Measurements from ENCODE around the gene PLAU.
A peak's percentile ranks its signal among the peaks of the same experiment; 100 is the strongest.
"Not testable (repeated sequence)": the region's sequence is repeated elsewhere in the genome, so short reads cannot be mapped to it uniquely, and the experiment has no call there.

The PLAU gene

DNA sequence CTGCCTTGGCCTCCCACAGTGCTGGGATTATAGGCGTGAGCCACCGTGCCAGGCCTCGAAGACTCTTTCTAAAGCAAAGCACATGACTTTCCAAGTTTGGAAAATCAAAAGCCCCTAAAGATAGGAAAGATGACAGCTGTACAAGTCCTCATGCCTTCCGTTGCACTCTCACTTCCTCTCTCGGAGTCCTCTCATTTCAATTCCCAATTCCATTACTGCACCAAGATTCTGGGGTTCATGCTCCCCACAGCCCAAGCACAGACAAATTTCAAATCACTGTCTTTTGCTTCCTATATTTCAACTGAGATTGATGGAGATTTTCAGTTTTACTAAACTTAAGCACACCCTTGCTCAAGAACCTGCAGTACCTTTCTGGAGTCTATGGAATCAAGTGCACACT is 10.9 kb upstream of the PLAU start:
- no peak for DNase-seq

DNA sequence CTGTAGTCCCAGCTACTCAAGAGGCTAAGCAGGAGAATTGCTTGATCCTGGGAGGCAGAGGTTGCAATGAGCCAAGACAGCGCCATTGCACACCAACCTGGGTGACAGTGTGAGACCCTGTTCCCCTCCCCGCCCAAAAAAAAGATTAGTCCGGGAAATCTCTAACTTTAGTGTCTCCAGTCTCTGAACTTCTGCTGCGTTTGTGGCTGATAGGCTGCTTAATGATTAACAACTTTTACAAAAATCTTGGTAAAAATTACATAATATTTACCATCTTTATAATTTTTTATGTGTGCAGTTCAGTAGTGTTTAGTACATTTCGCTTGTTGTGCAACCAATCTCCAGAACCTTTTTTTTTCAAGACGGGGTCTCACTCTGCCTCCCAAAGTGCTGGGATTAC is 9.7 kb upstream of the PLAU start:
- DNase-seq: no peak

DNA sequence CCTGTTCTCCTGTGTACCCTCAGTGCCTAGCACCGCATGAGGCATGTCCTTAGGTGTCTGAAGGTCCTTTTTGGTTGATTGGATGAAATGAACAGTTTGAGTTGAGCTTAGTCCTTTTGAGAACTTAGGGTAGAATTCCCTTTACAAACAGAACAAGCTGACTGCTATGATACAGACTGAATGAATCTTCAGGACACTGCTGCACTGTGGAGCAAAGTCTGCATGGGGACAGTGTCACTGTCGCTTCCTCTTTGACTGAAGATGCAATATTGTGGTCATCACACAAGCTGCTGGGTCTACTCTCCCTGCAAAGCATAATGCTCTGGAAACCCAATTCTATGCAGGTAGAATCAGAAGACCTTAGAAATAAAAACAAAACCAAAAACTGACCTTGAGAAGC is 8.6 kb upstream of the PLAU start:
- DNase-seq: no peak

DNA sequence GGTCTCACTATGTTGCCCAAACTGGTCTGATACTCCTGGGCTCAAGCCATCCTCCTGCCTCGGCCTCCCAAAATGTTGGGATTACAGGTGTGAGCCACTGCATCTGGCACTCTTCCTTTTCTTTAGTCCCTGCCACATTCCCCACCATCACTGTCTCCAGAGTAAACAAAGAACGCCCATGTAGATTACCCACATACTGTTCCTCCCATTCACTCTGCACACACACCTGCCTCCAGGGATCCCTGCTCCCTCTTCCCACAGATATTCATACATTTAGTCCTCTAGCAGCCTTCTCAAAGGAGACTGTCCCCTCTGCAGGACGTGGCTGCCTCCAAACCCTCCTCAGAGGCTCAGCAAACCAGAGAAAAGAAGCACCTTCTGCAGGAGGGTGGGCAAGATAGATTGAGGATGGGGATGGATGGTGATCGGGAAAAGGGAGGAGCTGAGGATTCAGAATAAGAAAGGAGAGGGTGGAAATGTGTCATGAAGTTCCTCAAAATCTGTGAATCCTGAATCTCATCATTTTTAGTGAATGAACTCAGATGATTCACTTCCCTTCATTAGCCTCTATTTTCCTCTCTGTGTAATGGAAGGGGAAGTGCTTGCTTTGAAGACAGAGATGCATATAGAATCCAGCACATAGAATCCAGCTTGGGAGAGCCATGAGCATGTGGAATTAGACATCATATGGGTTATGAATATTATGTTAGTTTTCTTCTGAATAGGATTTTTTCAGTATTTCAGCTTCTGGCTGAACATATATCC is 5.5 kb upstream of the PLAU start:
- DNase-seq: no peak

DNA sequence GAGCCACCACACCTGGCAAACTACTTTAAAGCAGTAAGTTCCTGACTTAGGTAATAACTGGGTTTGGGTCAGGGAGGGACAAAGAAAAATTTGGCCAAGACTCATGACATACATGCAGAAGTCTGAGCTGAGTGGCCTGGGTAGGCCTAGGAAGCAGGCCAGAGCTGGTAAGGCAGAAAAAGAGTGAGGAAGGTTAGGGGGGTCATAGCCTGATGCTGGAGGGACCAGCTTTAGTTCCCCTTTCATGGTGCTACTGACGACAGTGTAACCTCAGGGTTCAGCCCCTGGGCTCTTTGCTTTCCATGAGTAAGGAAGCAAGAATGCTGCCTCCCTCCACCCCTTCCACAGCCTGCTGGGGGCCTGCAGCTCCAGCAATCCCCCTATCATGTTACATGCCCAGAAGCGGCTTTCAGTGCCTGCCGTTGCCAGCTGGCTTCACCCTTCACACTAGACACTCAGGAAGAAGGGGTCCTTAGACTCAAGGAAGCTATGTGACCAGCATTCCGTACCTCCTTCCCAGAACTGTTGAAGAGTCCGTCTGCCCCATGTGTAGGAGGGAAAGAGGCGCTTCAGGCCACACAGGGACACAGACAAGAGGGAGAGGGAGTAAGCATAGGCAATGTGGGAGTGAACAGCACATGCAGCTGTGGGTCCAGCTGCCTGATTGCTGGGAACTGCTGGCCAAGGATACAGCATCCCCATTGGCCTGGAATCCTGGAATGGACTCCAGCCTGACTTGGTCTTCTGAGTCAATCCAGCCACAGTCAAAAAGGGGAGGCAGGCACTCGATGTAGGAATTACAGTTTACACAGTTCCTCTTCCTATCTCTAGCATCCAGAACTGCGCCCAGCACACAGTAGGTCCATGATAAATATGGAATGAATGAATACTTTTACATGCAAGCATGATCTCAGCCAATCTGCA is 4.1 kb upstream of the PLAU start:
- DNase-seq: no peak

DNA sequence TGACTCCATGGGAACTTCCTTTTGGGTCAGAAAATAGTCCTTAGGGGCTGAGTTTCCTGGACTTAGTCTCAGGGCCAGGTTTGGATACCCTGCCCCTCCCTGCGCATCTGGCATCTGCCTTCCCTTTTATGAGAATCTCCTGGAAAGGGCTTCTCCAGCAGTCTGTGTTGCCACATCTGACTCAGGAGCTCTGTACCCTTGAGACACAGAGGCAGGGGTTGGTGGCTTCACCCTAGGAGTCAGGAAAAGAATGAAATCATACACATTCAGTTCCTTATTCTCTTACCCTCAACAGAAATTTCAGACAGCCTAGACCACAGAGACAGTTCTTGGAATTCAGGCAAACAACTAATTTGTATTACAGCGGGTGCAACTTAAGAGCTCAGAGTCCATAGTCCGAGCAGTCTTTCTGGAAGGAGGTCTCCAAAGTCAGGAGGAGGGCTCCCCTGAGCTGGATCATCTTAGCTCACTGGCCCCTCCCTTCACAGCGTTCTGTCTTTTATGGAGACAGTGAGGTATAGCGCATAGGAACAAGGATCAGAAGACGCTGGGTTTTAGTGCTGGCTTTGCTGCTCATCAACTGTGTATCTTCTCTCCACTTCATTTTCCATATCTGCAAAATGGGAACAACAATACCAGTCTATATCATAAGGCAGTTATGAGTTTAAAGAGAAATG is 3.0 kb upstream of the PLAU start:
- DNase-seq: peak; percentile 19

DNA sequence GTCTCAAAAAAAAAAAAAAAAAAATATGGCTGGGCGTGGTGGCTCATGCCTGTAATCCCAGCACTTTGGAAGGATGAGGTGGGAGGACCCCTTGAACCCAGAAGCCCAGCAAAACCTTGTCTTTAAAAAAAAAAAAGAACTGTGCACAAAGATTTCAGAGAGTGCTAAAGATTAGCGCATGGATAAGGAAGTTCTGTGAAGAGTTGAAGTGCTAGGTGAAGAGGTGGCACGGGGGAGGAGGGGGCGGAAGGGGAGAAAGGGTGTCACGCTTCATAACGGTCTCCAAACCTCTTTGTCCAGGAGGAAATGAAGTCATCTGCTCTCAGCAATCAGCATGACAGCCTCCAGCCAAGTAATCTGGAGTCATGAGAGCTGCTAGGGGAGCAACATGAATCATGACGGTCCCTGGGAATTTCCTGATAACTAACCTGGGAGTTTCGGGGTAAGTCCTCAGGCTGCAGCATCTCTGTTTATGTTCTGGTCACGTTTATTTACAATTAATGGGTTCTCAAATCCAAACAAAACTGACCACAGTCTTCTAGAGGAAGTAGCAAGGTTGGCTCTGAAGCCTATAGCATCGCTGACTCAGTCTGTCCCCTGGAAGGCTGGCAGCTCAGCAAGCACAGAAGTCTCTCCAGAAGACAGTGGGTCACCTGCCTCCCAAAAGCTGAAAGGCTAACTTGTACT is 1.9 kb upstream of the PLAU start:
- peak; percentile 89 for DNase-seq

DNA sequence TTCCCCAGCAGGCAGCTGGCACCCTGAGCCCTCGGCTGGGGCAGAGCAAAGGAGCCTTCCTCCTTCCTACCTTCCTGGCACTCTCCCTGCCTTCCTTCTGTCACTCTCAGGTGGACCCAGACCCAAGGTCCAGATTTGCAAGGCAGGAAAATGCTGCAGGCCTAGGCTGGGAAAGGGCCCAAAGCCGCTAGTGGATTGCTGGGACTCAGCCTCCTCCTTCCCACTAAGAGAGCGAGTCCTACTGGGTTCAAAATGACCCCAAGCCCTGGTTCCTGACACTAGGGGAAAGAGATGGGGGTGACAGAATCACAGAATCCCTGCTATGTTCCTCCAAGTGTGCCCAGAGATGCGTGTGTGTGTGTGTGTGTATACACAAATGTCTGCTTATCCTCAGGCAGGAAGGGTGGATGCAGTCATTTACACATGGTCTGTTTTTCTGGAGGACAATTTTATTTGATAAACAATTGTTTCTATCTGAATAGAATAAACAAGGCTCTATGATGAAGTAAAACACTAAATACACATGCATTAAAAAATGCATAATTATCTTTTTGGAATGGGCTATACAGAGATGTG is 1.3 kb upstream of the PLAU start:
- DNase-seq: no peak

DNA sequence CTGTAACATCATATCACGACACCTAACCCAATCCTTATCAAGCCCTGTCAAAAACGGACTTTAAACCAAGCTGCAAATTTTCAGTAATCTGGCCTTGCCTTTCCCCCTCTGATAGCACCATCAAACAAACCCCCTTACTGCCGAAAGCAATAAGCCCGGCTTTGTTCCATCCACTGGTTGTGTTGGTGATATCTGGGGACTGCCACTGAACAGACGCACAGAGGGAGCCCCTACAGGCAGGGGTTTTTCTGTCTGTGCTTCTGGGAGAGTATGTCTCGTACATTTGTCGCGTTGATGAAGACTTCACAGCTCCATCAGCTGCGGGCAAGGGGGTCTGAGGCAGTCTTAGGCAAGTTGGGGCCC is 550 bp upstream of the PLAU start:
- DNase-seq: peak; percentile 21

DNA sequence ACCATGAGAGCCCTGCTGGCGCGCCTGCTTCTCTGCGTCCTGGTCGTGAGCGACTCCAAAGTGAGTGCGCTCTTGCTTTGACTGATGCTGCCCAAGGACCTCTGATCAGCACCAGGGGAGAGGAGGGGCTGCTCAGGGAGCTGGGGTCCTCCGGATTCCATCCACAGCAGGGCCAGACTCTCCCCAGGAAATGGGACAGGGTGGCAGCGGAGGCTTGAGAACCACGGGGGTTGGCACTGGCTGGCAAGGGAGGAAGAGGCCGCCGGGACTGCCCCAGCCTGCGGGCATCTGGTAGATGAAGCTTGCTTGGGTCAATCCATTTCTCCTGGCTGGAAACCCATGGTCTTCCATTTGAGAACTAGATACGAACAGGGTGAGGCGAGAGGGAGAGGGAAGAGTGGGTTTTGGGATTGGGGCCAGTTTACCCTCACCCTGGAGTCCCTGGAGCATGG is 647 bp downstream of the PLAU start:
- peak; percentile 55 for DNase-seq

DNA sequence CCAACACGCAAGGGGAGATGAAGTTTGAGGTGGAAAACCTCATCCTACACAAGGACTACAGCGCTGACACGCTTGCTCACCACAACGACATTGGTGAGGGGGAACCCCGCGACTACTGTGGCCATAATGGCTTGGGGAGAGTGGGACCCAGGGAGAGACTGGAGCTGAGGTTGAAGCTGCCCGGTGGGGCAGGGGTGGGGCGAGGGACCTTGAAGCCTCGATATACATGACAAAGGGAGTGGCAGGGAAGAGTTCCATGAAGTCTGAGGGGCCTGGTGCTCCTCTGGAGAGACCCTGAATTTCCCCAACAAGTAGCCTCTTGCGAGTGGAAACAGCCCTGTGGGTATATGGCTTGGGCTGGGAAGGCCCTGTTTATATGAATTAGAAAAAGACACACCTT is 3.1 kb downstream of the PLAU start:
- DNase-seq: no peak

DNA sequence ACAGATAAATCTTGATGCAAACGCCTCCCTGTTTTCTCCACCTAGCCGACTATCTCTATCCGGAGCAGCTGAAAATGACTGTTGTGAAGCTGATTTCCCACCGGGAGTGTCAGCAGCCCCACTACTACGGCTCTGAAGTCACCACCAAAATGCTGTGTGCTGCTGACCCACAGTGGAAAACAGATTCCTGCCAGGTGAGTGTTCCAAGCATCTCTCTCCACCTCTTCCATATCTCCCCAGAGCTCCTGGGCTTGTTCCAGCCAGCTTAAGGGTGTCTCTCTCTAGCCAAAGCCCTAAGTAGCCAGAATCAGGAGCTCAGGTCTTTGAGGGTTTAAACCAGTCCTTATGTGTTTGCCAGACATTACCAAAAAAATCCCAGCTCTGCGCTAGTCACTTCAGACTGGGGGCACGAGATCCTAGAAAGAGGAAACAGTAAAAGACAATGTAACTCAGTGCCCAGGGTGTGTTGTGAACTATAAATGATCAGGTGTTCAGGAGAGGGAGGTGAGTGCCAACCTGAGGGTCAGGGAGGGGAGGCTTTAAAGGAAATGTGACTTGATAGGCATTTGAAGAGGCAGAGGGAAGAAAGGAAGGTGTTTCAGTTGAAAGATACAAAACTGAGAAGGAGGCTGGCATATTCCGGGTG is 4.4 kb downstream of the PLAU start:
- no peak for DNase-seq

DNA sequence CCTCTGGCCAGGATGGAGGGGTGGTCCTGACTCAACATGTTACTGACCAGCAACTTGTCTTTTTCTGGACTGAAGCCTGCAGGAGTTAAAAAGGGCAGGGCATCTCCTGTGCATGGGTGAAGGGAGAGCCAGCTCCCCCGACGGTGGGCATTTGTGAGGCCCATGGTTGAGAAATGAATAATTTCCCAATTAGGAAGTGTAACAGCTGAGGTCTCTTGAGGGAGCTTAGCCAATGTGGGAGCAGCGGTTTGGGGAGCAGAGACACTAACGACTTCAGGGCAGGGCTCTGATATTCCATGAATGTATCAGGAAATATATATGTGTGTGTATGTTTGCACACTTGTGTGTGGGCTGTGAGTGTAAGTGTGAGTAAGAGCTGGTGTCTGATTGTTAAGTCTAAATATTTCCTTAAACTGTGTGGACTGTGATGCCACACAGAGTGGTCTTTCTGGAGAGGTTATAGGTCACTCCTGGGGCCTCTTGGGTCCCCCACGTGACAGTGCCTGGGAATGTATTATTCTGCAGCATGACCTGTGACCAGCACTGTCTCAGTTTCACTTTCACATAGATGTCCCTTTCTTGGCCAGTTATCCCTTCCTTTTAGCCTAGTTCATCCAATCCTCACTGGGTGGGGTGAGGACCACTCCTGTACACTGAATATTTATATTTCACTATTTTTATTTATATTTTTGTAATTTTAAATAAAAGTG is 6.0 kb downstream of the PLAU start:
- DNase-seq: no peak

DNA sequence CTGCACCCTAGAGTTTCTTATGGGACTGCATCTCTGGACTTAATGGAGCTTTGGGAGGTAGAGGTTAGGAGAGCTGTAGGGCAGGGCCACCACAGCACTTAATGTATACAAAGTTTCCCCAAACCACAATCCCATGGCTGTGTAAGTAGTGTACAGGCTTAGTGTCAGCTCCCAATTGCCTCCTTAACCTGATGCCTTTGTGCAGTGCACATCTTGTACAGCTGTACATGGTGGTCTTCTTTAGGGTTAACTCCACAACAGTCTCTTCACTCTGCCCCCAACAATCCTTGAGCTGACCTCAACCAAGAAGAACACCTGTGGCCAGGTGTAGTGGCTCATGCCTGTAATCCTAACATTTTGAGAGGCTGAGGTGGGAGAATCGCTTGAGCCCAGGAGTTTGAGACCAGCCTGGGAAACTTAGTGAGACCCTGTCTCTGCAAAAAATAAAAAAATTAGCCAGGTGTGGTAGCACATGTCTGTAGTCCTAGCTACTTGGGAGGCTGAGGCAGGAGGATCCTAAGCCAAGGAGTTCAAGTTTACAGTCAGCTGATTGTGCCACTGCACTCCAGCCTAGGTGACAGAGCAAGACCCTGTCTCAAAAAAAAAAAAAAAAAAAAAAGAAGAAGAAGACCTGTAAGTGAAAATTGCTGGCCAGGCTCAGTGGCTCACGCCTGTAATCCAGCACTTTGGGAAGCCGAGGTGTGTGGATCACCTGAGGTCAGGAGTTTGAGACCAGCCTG is 6.8 kb downstream of the PLAU start:
- DNase-seq: no peak

DNA sequence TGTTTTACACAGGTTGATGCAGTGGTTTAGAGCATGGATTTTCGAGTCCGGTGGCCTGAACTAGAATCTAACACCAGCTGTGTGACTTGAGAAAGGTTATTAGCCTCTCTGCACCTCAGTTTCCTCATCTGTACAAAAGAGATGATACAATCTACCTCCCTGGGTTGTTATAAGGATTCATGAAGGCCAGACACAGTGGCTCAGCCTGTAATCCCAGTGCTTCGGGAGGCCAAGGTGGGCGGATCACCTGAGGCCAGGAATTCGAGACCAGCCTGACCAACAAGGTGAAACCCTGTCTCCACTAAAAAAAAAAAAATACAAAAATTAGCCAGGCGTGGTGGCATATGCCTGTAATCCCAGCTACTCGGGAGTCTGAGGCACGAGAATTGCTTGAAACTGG is 8.5 kb downstream of the PLAU start:
- not testable (repeated sequence) for DNase-seq

DNA sequence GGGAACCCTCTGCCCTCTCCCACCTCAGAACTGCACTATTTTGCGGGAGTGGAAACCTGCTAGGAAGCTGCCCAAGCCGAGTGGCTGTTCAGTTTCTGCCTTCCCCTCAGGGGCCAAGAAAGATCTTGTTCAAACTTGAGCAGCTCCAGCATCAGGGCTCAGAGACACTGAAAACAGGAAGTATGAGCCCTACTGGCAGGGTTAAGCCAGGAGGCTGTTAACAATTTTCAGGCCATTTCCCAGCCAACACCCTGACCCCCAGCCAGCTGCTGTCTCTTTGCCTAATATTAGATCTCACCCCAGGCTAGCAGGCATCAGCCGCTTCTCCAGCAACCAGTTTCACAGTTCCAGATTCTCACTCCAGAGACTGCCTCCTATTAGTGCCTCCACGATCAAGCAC is 9.2 kb downstream of the PLAU start:
- no peak for DNase-seq

DNA sequence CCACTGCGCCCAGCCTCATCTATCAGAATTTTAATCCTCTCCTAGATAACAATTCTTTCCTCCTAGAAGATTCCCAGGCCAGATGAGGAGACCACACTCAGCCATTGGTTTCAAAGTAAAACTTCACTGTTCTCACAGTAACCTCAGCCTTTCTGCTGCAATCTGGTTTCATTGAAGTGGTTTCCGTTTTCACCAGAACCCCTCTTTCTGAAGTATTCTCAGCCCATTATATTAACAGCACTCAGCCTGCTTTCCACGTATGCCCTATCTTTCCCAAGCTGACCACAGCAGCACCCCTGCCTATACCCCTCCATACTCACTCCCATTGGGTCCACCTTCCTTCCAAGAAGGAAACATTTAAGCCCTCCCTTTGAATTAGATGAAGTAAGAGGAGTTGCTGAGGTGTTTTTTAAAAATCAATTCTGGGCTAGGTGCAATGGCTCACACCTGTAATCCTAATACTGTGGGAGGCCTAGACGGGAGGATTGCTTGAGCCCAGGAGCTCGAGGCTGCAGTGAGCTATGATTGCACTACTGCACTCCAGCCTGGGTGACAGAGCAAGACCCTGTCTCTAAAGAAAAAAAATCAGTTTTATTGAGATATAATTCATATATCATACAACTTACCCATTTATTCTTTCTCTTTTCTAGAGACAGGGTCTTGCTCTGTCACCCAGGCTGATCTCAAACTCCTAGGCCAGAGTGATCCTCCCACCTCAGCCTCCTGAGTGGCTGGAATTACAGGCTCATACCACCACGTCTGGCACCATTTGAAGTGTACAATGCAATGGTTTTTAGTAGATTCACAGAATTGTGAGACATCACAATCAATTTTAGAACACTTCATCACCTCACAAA is 11.3 kb downstream of the PLAU start:
- DNase-seq: peak; percentile 69

DNA sequence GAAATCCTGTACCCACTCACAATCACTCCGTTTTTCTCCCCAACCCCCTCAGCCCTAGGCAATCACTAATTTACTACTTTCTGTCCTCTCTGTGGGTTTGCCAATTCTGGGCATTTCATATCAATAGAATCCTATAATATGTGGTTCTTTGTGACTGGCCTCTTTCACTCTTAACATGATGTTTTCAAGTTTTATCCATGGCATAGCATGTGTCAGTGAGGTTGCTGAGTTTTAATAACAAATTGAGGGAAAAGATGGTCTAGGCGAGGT is 11.9 kb downstream of the PLAU start:
- peak; percentile 26 for DNase-seq

DNA sequence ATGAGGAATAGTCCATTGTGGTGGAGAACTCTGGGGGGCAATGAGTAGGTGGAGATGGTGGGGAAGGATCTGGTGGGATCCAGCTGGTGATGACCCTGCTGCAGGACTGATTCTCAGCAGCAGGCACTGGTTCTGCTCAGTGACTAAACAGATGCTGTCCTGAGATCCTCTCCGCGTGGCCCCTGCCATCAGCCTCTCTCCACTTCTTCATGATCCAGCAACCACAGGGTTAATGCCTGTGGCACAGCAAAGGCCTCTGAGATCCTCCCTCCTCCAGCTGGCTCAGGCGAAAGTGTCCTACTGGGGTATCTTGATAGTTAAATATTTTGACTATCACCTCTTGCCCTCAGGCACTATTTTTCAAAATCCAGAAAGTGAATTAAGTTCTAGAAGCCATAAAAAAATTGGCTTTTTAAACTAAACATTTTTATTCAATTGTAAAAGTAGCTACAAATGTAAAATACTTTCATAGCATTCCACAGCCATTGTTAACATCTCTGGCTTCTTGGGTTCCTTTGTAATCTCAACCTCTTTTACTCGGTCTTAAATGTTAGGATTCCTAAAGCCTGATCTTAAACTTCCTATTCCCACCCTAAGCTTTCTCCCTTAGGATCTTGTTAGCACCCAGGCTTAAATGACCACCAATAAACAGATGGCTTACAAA is 13.1 kb downstream of the PLAU start:
- DNase-seq: no peak
